Stimulated activated CD8-positive, alpha-beta memory T cell treated with anti-CD3 and anti-CD28 coated beads, Interleukin-15, amount 100 ng/mL, for 48 hours (primary cell): ENCODE measurements around the gene DTYMK.

Experiments
- DNase-seq, 2 donors: peaks; one replicate each; pipeline ENCODE4 v3.0.0-alpha.2; 2020; ENCODE audit warnings: low read depth in 2 of 2

The DTYMK gene

GRCh38 chr2:241706537-241706936 lies 19.9 kb upstream of the DTYMK start:
- no peak for DNase-seq

- DNase-seq: no peak
Observed at GRCh38 chr2:241703032-241703604, 16.5 kb upstream of the DTYMK start.

GRCh38 chr2:241702155-241703031 lies 15.8 kb upstream of the DTYMK start:
- peak; percentile 81 to 87 for DNase-seq

- peak; percentile 95 for DNase-seq
Observed at GRCh38 chr2:241701399-241702154, 15.0 kb upstream of the DTYMK start, which contains the start of gene ING5. TSS of gene ING5 (plus strand) at chr2:241702039. CDS start at chr2:241702066, 27 bp downstream.

GRCh38 chr2:241701149-241701398 lies 14.5 kb upstream of the DTYMK start:
- no peak for DNase-seq

GRCh38 chr2:241695651-241696050 lies 9.0 kb upstream of the DTYMK start:
- DNase-seq: no peak

GRCh38 chr2:241692448-241692847 lies 5.8 kb upstream of the DTYMK start:
- no peak for DNase-seq

GRCh38 chr2:241690202-241690717 lies 3.6 kb upstream of the DTYMK start:
- DNase-seq: no peak

GRCh38 chr2:241689306-241689705 lies 2.7 kb upstream of the DTYMK start:
- DNase-seq: no peak

- DNase-seq: peak in 1 of 2 donors; percentile 11
Observed at GRCh38 chr2:241686324-241686649, 328 bp downstream of the DTYMK start.

- DNase-seq: no peak
Observed at GRCh38 chr2:241680827-241681599, 5.6 kb downstream of the DTYMK start.

GRCh38 chr2:241680044-241680443 lies 6.6 kb downstream of the DTYMK start:
- no peak for DNase-seq

GRCh38 chr2:241678784-241679540 lies 7.7 kb downstream of the DTYMK start:
- no peak for DNase-seq

- DNase-seq: no peak
Observed at GRCh38 chr2:241678307-241678706, 8.3 kb downstream of the DTYMK start.

GRCh38 chr2:241677392-241677791 lies 9.2 kb downstream of the DTYMK start:
- no peak for DNase-seq

GRCh38 chr2:241676665-241677064 lies 9.9 kb downstream of the DTYMK start:
- DNase-seq: no peak

- DNase-seq: no peak
Observed at GRCh38 chr2:241675885-241676284, 10.7 kb downstream of the DTYMK start.

- DNase-seq: no peak
Observed at GRCh38 chr2:241673797-241674725, 12.6 kb downstream of the DTYMK start.

- no peak for DNase-seq
Observed at GRCh38 chr2:241673189-241673663, 13.4 kb downstream of the DTYMK start.
